Left hindlimb (tissue), 1 donor: ENCODE measurements around the gene SULT1A3.
"Not testable (repeated sequence)": the region's sequence is repeated elsewhere in the genome, so short reads cannot be mapped to it uniquely, and the experiment has no call there.

ENCODE experiments used
- DNase-seq: peaks from one replicate; pipeline ENCODE4 v3.0.0-alpha.2; 2018

Gene SULT1A3

DNA sequence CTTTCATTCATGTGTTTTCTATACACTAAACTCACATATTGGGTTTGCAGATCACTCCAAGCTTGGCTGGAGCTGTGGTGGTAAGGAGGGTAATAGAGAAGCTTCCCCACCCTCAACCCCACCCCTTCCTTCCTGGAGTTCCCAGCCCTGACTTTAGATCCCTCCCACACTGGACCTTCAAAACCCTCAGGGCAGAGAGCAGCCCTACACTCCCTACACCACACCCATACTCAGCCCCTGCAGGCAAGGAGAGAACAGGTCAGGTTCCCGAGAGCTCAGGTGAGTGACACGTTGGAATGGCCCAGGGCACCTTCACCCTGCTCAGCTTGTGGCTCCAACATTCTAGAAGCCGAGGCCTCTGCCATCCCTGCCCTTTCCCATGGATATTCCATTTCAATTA, at the start of gene SULT1A3:
Gene SULT1A3, plus strand, starts transcription at position 207 of the 400 bp plus-strand sequence. CDS start 1,474 bp downstream, outside the sequence.
- DNase-seq, result not testable (repeated sequence)

DNA sequence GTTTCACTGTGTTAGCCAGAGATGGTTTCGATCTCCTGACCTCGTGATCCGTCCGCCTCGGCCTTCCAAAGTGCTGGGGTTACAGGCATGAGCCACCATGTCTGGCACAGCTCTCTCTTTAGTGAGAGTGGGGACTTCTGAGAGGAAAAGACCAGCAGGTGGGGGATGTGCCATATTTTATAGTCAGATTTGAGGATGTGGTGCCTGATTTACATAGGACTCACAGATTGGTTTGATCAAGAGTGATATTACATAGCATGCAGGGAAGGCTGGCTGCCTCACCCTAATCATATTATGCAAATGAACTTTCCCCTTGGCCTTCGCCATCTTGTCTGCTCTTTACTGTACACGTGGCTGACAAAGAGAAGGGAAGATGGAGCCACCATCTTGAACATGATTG, 48.0 kb upstream of the SULT1A3 start:
- DNase-seq, result no peak

DNA sequence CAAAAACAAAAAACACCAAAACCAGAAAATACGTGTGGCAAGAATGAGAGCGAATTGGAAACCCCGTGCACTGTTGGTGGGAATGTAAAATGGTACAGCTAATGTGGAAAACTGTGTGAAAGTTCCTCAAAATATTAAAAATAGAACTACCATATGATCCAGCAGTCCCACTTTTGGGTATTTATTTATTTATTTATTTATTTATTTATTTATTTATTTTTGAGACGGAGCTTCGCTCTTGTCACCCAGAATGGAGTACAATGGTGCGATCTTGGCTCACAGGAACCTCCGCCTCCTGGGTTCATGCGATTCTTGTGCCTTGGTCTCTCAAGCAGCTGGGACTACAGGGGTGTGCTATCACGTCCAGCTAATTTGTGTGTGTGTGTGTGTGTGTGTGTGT, 46.5 kb upstream of the SULT1A3 start:
- DNase-seq, result no peak

DNA sequence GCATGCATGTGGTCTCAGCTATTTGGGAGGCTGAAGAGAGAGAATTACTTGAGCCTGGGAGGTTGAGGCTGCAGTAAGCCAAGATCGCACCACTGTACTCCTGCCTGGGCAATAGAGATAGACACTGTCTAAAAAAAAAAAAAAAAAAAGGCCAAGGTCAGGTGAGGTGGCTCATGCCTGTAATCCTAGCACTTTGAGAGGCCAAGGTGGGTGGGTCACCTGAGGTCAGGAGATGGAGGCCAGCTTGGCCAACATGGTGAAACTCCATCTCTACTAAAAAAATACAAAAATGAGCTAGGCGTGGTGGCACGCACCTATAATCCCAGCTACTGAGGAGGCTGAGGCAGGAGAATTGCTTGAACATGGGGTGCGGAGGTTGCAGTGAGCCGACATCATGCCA, 43.9 kb upstream of the SULT1A3 start:
- DNase-seq, result no peak

DNA sequence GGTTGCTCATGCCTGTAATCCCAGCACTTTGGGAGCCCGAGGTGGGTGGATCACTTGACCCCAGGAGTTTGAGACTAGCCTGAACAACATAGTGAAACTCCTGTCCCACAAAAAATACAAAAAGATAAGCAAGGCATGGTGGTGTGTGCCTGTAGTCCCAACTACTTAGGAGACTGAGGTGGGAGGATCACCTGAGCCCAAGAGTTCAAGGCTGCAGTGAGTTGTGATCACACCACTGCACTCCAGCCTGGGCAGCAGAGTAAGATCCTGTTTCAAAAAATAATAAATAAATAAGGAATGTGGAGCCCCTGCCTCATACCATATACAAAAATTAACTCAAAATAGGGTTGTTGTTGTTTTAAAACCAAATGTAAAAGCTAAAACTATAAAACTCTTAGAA, 41.8 kb upstream of the SULT1A3 start:
- DNase-seq, result no peak

DNA sequence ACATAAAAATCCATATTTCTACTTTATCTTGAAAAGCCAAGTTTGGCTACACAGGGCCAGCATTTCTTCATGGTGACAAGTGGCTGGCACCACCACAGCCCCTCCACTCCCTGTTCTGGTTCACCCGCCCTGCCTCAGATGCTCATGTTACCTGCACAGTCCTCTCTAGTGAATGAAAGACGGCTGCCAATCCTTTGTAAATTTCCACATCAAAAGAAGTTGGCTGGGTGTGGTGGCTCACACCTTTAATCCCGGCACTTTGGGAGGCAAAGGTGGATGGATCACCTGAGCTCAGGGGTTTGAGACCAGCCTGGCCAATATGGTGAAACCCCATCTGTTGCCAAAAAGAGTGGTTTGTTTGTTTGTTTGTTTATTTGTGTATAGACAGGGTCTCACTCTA, 35.5 kb upstream of the SULT1A3 start:
- DNase-seq, result no peak

DNA sequence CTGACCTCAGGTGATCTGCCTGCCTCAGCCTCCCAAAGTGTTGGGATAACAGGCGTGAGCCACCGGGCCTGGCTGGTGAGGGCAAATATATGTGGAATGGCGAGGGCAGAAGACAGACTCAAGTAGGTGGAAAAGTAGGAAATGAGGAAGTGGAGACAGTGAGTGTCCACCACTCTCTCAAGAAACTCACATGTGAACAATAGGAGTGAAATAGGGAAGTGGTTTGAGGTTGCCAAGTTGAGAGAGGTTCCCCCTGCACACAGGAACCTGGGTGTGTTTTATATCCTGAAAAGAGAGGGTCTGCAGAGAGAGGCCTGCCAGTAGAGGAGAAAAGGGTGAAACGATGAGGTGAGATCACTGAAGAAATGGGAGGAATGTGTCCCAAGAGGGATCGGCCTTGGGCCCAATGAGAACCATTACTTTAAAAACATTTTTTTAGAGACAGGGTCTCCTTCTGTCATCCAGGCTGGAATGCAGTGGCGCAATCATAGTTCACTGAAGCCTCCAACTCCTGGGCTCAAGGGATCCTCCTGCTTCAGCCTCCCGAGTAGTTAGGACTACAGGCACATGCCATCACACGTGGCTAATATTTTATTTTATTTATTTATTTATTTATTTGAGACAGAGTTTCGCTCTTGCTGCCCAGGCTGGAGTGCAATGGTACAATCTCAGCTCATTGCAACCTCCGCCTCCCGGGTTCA, 32.7 kb upstream of the SULT1A3 start:
- no peak for DNase-seq

DNA sequence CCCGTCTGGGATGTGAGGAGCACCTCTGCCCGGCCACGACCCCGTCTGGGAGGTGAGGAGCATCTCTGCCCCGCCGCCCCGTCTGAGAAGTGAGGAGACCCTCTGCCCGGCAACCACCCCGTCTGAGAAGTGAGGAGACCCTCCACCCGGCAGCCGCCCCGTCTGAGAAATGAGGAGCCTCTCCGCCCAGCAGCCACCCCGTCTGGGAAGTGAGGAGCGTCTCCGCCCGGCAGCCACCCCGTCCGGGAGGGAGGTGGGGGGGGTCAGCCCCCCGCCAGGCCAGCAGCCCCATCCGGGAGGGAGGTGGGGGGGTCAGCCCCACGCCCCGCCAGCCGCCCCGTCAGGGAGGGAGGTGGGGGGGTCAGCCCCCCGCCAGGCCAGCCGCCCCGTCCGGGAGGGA, 30.3 kb upstream of the SULT1A3 start:
- not testable (repeated sequence) for DNase-seq

DNA sequence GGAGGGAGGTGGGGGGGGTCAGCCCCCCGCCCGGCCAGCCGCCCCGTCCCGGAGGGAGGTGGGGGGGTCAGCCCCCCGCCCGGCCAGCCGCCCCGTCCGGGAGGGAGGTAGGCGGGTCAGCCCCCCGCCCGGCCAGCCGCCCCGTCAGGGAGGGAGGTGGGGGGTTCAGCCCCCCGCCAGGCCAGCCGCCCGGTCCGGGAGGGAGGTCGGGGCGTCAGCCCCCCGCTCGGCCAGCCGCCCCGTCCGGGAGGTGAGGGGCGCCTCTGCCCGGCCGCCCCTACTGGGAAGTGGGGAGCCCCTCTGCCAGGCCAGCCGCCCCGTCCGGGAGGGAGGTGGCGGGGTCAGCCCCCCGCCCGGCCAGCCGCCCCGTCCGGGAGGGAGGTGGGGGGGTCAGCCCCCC, 29.6 kb upstream of the SULT1A3 start:
- not testable (repeated sequence) for DNase-seq

DNA sequence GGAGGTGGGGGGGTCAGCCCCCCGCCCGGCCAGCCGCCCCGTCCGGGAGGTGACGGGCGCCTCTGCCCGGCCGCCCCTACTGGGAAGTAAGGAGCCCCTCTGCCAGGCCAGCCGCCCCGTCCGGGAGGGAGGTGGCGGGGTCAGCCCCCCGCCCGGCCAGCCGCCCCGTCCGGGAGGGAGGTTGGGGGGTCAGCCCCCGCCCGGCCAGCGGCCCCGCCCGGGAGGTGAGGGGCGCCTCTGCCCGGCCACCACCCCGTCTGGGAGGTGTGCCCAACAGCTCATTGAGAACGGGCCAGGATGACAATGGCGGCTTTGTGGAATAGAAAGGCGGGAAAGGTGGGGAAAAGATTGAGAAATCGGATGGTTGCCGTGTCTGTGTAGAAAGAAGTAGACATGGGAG, 28.9 kb upstream of the SULT1A3 start:
- DNase-seq, result not testable (repeated sequence)

DNA sequence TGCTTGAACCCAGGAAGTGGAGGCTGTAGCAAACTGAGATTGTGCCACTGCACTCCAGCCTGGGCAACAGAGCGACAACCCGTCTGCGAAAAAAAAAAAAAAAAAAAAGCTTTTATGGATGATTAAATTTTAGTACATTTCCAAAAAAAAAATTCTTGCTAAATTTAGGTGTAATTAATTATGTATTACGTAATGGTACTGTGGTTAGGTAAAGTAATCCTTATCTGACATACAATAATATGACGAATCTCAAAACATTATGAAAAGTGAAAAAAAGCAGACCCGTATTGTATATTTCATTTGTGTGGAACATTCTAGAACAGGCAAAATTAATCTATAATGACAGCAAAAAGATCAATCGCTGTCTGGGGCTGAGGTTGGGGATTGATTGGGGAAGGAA, 26.0 kb upstream of the SULT1A3 start:
- DNase-seq, result no peak

DNA sequence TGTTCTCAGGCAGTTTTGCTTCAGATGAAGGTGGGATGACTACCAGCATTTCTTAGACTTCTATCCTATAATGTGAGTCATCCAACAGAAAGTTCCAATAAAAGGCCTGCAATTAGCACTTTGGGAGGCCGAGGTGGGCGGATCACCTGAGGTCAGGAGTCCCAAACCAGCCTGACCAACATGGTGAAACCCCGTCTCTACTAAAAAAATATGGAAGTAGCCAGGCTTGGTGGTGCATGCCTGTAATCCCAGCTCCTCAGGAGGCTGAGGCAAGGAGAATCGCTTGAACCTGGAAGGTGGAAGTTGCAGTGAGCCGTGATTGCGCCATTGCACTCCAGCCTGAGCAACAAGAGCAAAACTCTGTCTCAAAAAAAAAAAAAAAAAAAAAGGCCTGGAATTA, 22.2 kb upstream of the SULT1A3 start:
- DNase-seq, result not testable (repeated sequence)

DNA sequence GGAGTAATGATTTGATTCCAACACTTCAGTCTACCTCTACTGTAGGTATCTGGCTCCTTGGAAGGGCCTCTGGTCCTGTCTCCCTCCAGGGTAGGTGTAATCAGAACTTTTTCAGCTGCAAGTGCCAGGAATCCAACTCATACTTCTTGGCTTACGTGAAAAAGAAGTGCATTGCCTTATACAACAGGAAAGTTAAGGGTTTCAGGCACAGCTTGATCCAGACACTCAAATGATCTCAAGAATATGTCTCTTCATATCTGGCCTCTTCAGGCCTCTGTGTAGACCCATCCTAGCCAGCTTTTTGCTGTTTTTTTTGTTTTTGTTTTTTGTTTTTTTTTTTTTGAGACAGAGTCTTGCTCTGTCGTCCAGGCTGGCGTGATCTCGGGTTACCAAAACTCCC, 19.9 kb upstream of the SULT1A3 start:
- DNase-seq, result no peak

DNA sequence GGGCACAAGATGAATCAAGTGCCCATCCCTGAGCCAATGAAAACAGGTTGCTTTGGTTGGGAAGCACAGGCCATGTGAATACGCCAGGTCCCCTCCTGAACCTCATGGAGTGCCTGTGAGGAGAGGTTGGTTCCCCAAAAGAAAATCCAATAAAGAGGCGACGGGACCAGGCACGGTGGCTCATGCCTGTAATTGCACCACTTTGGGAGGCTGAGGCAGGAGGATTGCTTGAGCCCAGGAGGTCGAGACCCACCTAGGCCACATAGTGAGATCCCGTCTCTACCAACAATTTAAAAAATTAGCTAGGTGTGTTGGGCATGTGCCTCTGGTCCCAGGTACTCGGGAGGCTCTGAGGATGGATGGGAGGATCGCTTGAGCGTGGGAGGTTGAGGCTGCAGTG, 19.1 kb upstream of the SULT1A3 start:
- DNase-seq, result no peak

DNA sequence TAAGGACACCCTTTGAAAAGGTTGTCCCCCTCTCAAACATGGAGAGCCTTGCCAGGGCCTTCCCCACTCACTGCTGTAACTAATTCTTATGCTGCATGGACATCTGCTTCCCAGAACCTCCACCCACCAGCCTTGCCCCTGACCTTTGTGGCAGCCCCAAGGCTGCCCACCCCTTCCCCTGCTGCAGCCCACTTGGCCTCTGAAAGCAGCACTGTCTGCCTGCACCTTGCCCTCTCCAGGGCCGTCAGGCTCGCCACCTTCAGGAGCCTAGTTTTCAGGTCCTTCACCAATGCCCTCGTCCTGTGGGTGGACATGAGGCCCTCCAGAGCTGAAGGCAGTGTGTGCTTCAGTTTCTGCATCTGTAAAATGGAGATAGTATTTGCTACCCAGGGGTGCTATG, 18.3 kb upstream of the SULT1A3 start:
- peak; percentile 13 for DNase-seq

DNA sequence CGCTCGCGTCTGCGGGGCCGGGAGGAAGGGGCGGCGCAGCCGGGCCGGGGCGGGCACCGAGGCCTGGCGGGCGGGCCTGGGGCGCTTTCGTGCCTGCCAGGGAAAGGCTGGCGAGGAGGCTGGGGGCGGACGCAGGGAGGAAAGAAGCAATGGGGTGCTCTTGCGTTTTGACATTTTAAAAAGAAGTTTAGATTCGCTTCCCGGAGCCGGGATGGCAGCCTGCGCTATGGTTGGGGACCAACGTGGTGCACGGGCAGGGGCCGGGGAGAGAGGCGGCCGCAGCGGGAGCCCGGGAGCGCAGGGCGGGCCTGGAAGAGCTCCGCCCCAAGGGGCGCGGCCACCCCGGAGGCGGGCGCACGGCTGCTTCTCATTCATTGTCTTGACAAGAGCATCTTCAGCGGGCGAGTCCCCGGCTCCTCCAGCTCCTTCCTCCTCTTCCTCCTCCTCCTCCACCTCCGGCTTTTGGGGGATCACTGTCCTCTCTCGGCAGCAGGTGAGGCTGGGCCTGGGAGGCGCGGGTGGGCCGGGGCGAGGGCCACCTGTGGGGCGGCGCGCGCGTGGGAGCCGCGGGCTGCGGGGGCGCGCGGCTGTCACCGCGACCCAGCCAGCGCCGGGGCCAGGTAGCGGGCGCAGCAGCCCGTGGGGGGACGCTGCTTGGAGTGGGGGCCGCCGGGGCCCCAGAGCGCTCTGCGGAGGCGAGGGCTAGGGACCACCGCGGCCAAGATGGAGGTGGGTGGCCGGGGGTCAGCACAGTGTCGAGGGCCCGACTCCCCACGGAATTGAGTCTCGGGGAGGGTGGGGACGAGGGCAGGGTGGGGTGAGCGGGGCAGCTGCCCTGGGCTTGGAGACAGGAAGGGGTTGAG, 15.6 kb upstream of the SULT1A3 start, which contains the start of gene CORO1A:
Gene CORO1A, plus strand, starts transcription at position 370 of the 863 bp plus-strand sequence. CDS start 1,608 bp downstream, outside the sequence.
- peak; percentile 88 for DNase-seq

DNA sequence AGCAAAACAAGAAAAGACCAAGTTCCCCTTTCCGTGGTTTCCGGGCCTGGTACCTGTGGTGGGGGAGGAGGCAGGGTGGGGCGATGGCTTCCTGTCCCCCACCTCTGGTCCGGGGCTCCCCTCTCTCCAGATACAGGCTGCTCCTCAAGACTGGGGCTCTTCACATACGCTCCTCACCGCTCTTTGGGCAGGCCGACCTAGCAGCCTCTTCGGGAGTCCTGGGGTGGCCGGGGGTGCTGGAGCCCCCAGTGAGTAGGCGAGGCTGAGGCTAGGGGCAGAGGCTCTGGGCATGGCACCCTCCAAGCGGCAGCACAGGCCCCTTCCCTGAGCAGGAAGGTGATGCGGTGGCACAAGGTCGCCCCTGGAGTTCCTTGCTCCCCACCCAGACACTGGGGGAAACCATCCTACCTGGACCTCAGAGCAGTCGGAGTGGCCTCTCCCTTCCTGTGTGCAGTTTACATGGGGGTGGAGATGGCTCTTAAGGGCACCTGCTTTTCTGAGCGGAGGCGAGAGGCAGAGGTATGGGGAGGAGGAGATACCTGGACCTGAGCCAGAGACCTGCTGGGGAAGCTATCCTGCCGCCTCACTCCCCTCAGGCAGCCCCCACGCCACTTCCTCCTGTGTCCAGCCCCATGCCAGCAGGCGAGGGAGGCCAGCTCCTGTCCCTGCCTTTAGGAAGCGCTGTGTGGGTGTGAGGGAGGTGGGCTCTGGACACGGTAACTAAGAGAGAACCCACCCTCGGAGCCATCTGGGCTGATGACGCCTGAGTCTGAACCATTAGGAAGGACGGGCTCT, 14.8 kb upstream of the SULT1A3 start:
- DNase-seq, result peak; percentile 45

DNA sequence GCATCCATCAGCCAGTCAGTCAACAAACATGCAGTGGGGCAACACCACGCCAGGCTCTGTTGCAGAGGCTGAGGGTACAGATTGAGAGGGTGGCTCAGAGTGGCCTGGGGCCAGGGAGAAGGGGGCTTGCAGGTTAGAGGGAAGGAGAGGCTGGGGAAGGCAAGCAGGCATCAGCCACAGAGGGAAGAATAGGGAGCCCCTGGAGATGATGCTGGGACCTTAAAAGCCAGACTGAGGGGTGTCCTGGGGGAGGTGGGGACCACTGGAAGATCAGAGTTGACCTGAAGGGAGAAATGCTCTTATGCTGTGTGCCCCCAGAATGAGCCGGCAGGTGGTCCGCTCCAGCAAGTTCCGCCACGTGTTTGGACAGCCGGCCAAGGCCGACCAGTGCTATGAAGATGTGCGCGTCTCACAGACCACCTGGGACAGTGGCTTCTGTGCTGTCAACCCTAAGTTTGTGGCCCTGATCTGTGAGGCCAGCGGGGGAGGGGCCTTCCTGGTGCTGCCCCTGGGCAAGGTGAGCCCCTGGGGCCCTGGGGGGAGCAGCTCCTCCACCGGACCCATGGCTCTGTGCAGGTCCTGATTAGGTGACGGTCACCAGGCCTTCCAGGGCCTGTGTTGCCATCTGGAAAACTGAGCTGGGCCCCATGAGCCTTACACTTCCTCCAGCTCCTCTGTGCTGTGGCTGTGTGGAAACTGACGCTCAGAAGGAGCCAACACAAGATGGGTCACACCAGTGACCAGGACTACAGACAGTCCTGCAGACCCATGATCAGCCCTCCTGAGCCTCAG, 14.0 kb upstream of the SULT1A3 start:
- peak; percentile 35 for DNase-seq

DNA sequence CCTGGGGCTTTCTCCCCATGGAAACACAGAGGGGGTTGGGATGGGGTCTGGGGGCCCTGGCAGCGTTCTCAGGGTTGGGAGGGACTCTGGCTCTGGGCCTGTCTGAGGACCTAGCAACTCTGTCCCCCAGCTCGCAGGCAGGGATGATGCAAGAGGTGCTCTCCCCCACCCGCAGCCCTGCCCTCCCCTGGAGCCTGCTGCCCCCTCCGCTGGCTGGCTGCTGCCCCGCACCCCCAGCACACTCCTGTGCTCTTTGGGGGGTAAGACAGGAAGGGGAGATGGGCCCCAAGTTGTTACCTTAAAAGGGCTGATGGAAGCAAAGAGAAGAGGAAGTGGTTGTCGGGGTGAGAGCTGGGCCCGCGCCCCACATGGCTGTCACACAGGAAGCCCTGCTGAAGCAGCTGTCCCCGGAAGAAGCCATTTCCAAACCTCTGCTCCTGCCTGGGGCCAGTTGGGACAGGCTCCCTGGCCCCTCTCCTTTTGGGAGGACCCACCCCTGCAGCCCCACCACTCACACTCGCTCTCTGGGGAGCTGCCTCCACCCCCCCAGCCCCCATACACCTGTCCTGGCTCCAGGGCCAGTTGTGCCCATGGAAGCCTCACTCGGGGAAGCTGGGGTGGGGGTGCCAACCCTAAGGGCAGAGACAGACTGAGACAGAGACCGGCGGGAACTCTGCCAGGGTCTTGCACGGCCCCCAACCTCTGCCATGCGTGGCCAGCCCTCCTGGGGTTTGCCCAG, 13.2 kb upstream of the SULT1A3 start:
- peak; percentile 43 for DNase-seq

DNA sequence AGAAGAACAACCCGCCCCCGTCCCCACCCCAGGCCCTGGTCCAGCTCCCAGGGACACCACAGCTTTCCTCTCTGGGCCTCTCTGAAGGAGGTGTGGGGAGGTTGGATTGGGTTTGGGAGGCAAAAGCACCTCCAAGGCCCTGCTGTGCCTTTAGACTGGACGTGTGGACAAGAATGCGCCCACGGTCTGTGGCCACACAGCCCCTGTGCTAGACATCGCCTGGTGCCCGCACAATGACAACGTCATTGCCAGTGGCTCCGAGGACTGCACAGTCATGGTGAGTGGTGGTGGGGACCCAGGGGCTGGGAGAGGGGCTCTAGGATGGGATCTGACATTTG, 12.6 kb upstream of the SULT1A3 start:
- DNase-seq, result no peak

DNA sequence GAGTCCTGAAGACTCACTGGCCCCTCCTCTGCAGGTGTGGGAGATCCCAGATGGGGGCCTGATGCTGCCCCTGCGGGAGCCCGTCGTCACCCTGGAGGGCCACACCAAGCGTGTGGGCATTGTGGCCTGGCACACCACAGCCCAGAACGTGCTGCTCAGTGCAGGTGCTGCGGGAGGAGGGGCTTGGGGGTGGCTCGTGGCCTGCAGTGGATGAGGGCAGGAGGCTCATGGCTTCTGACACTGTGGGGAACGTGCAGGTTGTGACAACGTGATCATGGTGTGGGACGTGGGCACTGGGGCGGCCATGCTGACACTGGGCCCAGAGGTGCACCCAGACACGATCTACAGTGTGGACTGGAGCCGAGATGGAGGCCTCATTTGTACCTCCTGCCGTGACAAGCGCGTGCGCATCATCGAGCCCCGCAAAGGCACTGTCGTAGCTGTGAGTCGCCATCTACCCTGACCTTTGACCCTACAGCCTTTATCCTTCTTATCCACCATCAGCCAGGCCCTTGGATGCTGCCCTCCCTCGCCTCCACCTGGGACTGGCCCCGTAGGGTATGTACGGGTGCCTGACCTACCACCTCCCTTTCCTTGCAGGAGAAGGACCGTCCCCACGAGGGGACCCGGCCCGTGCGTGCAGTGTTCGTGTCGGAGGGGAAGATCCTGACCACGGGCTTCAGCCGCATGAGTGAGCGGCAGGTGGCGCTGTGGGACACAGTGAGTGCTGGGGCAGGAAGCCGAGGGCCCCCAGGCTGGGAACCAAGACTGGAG, 12.1 kb upstream of the SULT1A3 start:
- peak; percentile 49 for DNase-seq
